Measurements from ENCODE around the gene NMNAT2. TPM values are rescaled to one million over a fixed set of nuclear protein-coding genes. Genes with fewer than 3 reads are reported as not detected.

NMNAT2 gene
- total RNA-seq, 2 donors from 2014 or later, result 1.7 to 5.1 TPM

GRCh38 chr1:183375381-183375780, 42.8 kb downstream of the NMNAT2 start:
- WGBS, 2 experiments (ENCODE audit: insufficient coverage in 1 of 2, insufficient read length in 1 of 2), result 88 to 100% methylated on average over 2 of the region's 2 CpGs
- Mint-ChIP-seq H3K9me3 (no peaks in the 10 kb centered on the region), H3K27ac (no peak overlapping the region), H3K4me3 (no peak overlapping the region), H3K27me3 (ENCODE audit: insufficient read depth) (peaks cover 1% of the 10 kb centered on the region), H3K4me1 (peaks cover under 1% of the 10 kb centered on the region), H3K36me3 (ENCODE audit: low read depth) (no peaks in the 10 kb centered on the region)
- H3K27me3 ChIP-seq (ENCODE audit: control insufficient read depth, insufficient read depth, low read length, poor library complexity, severe bottlenecking), result no peaks in the 10 kb centered on the region
- no peak overlapping the region for H3K27ac ChIP-seq (ENCODE audit: low read depth, low read length)
- no peak overlapping the region for H3K9ac ChIP-seq (ENCODE audit: extremely low read depth, low read length, poor library complexity, severe bottlenecking)
- no peak overlapping the region for H3K4me3 ChIP-seq (ENCODE audit: low read length)
- H3K36me3 ChIP-seq (ENCODE audit: control insufficient read depth, insufficient read depth, low read length), result no peaks in the 10 kb centered on the region
- DNase-seq, result no peak
- H3K4me1 ChIP-seq (ENCODE audit: control insufficient read depth, insufficient read depth, low read length), result no peaks in the 10 kb centered on the region
- H3K9me3 ChIP-seq (ENCODE audit: control insufficient read depth, low read length), result no peaks in the 10 kb centered on the region
- no peak for TF ChIP-seq CTCF (conservative IDR thresholded peaks at IDR 0.05)

GRCh38 chr1:183374825-183375224, 43.4 kb downstream of the NMNAT2 start:
- Histone ChIP-seq H3K27me3 (ENCODE audit: control insufficient read depth, insufficient read depth, low read length, poor library complexity, severe bottlenecking) (no peaks in the 10 kb centered on the region), H3K4me3 (ENCODE audit: low read length) (no peak overlapping the region), H3K27ac (ENCODE audit: low read depth, low read length) (no peak overlapping the region), H3K36me3 (ENCODE audit: control insufficient read depth, insufficient read depth, low read length) (no peaks in the 10 kb centered on the region), H3K9ac (ENCODE audit: extremely low read depth, low read length, poor library complexity, severe bottlenecking) (no peak overlapping the region), H3K9me3 (ENCODE audit: control insufficient read depth, low read length) (no peaks in the 10 kb centered on the region), H3K4me1 (ENCODE audit: control insufficient read depth, insufficient read depth, low read length) (no peaks in the 10 kb centered on the region)
- no peak overlapping the region for H3K27ac Mint-ChIP-seq
- DNase-seq, result no peak
- peaks cover 3% of the 10 kb centered on the region for H3K4me1 Mint-ChIP-seq
- H3K27me3 Mint-ChIP-seq (ENCODE audit: insufficient read depth), result peaks cover 1% of the 10 kb centered on the region
- TF ChIP-seq CTCF (conservative IDR thresholded peaks at IDR 0.05), result no peak
- no peaks in the 10 kb centered on the region for H3K9me3 Mint-ChIP-seq
- H3K4me3 Mint-ChIP-seq, result no peak overlapping the region
- no peaks in the 10 kb centered on the region for H3K36me3 Mint-ChIP-seq (ENCODE audit: low read depth)
- 75 to 88% methylated on average over 2 of the region's 2 CpGs for WGBS, 2 experiments (ENCODE audit: insufficient coverage in 1 of 2, insufficient read length in 1 of 2)

GRCh38 chr1:183372586-183373230, 45.5 kb downstream of the NMNAT2 start:
- no peaks in the 10 kb centered on the region for H3K27me3 ChIP-seq (ENCODE audit: control insufficient read depth, insufficient read depth, low read length, poor library complexity, severe bottlenecking)
- H3K36me3 ChIP-seq (ENCODE audit: control insufficient read depth, insufficient read depth, low read length), result no peaks in the 10 kb centered on the region
- Mint-ChIP-seq H3K36me3 (ENCODE audit: low read depth) (no peaks in the 10 kb centered on the region), H3K27ac (no peak overlapping the region), H3K9me3 (no peaks in the 10 kb centered on the region), H3K4me1 (peaks cover 18% of the 10 kb centered on the region), H3K4me3 (no peak overlapping the region), H3K27me3 (ENCODE audit: insufficient read depth) (peaks cover 1% of the 10 kb centered on the region)
- TF ChIP-seq CTCF (conservative IDR thresholded peaks at IDR 0.05), result no peak
- no peak overlapping the region for H3K9ac ChIP-seq (ENCODE audit: extremely low read depth, low read length, poor library complexity, severe bottlenecking)
- no peaks in the 10 kb centered on the region for H3K4me1 ChIP-seq (ENCODE audit: control insufficient read depth, insufficient read depth, low read length)
- 95 to 97% methylated on average over 3 to 4 of the region's 4 CpGs for WGBS, 2 experiments (ENCODE audit: insufficient coverage in 1 of 2, insufficient read length in 1 of 2)
- H3K9me3 ChIP-seq (ENCODE audit: control insufficient read depth, low read length), result no peaks in the 10 kb centered on the region
- no peak for DNase-seq
- no peak overlapping the region for H3K27ac ChIP-seq (ENCODE audit: low read depth, low read length)
- H3K4me3 ChIP-seq (ENCODE audit: low read length), result no peak overlapping the region
